Kidney epithelial cell (primary cell): ENCODE results near the gene CARD11. TPM values are rescaled to one million over a fixed set of nuclear protein-coding genes. Genes with fewer than 3 reads are reported as not detected.

Experiments
- DNase-seq: peaks from one replicate; pipeline ENCODE4 v3.0.0-alpha.2; 2010; ENCODE audit warnings: low read depth
- H3K27me3 ChIP-seq: 2 replicates; pipeline ENCODE4 v1.6.0; 2011; ENCODE audit warnings: low read length; ENCODE audit not compliant: control insufficient read depth, insufficient read depth
- H3K36me3 ChIP-seq: 2 replicates; pipeline ENCODE4 v1.5.1; 2011; ENCODE audit warnings: low read length; ENCODE audit not compliant: control insufficient read depth, insufficient read depth
- H3K4me3 ChIP-seq: 2 replicates; pipeline ENCODE4 v1.5.1; 2011; ENCODE audit warnings: low read depth, mild to moderate bottlenecking, control low read depth, low read length
- CTCF ChIP-seq: IDR thresholded peaks from 2 replicates; pipeline ENCODE4 v1.5.1; 2011; ENCODE audit warnings: mild to moderate bottlenecking, moderate library complexity, low read length, control low read depth, inconsistent platforms; ENCODE audit not compliant: insufficient read depth, poor library complexity, severe bottlenecking
- total RNA-seq: library from RNA; depleted of rRNA; stranded (reverse); fragments of >200 nt; gene quantifications from 2 replicates; pipeline ENCODE4 v1.2.3, GENCODE V29; 2015

CARD11 gene
- total RNA-seq, 1 donor from 2014 or later: 31.0 TPM

- no peak for TF ChIP-seq CTCF
- DNase-seq: no peak
- H3K27me3 ChIP-seq: no peaks in the 10 kb centered on the region
- H3K4me3 ChIP-seq: no peak overlapping the region
- H3K36me3 ChIP-seq: no peaks in the 10 kb centered on the region
These were observed 32.5 kb upstream of the CARD11 start for GRCh38 chr7:3076163-3076562.

- Histone ChIP-seq H3K4me3 (no peak overlapping the region), H3K27me3 (no peaks in the 10 kb centered on the region), H3K36me3 (no peaks in the 10 kb centered on the region)
- DNase-seq: no peak
- TF ChIP-seq CTCF: no peak
These were observed 31.8 kb upstream of the CARD11 start for GRCh38 chr7:3075441-3075840.

- DNase-seq: no peak
- no peak overlapping the region for H3K4me3 ChIP-seq
- H3K27me3 ChIP-seq: no peaks in the 10 kb centered on the region
- H3K36me3 ChIP-seq: no peaks in the 10 kb centered on the region
- no peak for TF ChIP-seq CTCF
These were observed 30.8 kb upstream of the CARD11 start for GRCh38 chr7:3074459-3074821.

- Histone ChIP-seq H3K27me3 (no peaks in the 10 kb centered on the region), H3K36me3 (no peaks in the 10 kb centered on the region), H3K4me3 (no peak overlapping the region)
- no peak for TF ChIP-seq CTCF
- DNase-seq: no peak
These were observed 30.2 kb upstream of the CARD11 start for GRCh38 chr7:3073763-3074458.

- no peaks in the 10 kb centered on the region for H3K27me3 ChIP-seq
- H3K4me3 ChIP-seq: no peak overlapping the region
- TF ChIP-seq CTCF: no peak
- no peaks in the 10 kb centered on the region for H3K36me3 ChIP-seq
- no peak for DNase-seq
These were observed 27.2 kb upstream of the CARD11 start for GRCh38 chr7:3070908-3071307.
